ENCODE measurements around the gene TTLL9. TPM values are rescaled to one million over a fixed set of nuclear protein-coding genes. Genes with fewer than 3 reads are reported as not detected.
A peak's percentile ranks its signal among the peaks of the same experiment; 100 is the strongest.

The TTLL9 gene
- total RNA-seq, 2 donors from 2014 or later: 1.2 TPM; not detected in 1

- Histone ChIP-seq H3K36me3 (no peaks in the 10 kb centered on the region), H3K4me3 (no peak overlapping the region), H3K4me1 (replicated peaks) (no peaks in the 10 kb centered on the region), H3K9me3 (no peaks in the 10 kb centered on the region), H3K27me3 (replicated peaks; ENCODE audit: insufficient read depth) (no peaks in the 10 kb centered on the region), H3K27ac (no peak overlapping the region)
- WGBS: 36% methylated on average over 14 of the region's 14 CpGs
- no peak for DNase-seq (ENCODE audit: low spot score)
- intact Hi-C loops (cut with DNase I): no loop called here
- peak; percentile 21 for TF ChIP-seq POLR2AphosphoS5 (IDR thresholded peaks at IDR 0.05)
- no peak for TF ChIP-seq CTCF (IDR thresholded peaks at IDR 0.05)
These were observed 34.2 kb upstream of the TTLL9 start for GRCh38 chr20:31835977-31836852.

- Histone ChIP-seq H3K4me3 (no peak overlapping the region), H3K27ac (no peak overlapping the region), H3K27me3 (replicated peaks; ENCODE audit: insufficient read depth) (no peaks in the 10 kb centered on the region), H3K36me3 (no peaks in the 10 kb centered on the region), H3K9me3 (no peaks in the 10 kb centered on the region), H3K4me1 (replicated peaks) (no peaks in the 10 kb centered on the region)
- intact Hi-C loops (cut with DNase I): no loop called here
- WGBS: 74% methylated on average over 5 of the region's 5 CpGs
- DNase-seq (ENCODE audit: low spot score): no peak
- no peak for TF ChIP-seq CTCF (IDR thresholded peaks at IDR 0.05)
- no peak for TF ChIP-seq POLR2A (IDR thresholded peaks at IDR 0.05)
- no peak for TF ChIP-seq POLR2AphosphoS5 (IDR thresholded peaks at IDR 0.05)
These were observed 33.4 kb upstream of the TTLL9 start for GRCh38 chr20:31836853-31837608.

DNA sequence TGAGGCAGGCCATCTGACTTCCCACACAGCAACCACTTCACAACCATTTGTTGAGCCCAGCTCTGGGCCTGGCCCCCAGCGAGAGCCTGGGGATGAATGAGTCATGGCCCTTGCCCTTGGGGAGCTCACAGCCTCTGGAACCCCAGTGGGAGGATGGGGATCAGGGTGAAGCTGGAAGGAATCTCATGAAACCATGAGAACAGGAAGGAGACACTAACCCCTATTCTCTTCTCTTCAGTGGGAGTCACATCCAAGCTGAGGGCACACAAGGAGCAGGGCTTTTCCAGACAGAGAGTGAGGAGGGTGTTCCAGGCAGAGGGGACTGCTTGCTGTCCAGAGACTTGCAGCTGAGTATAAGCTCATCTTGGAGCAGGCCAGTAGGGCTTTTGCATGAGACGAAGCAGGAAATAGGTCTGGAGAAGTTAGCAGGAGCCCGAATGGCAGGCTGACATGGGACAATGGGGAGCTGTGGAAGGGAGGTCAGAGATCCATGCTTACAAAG lies 32.5 kb upstream of the TTLL9 start:
- intact Hi-C loops (cut with DNase I): no loop called here

GRCh38 chr20:31838646-31839292 lies 31.7 kb upstream of the TTLL9 start:
- intact Hi-C loops (cut with DNase I): no loop called here

More for the DNA sequence above, 32.5 kb upstream of the TTLL9 start:
- no peaks in the 10 kb centered on the region for H3K9me3 ChIP-seq
- no peaks in the 10 kb centered on the region for H3K4me1 ChIP-seq (replicated peaks)
- no peaks in the 10 kb centered on the region for H3K27me3 ChIP-seq (replicated peaks; ENCODE audit: insufficient read depth)
- 65% methylated on average over 3 of the region's 3 CpGs for WGBS
- TF ChIP-seq CTCF (IDR thresholded peaks at IDR 0.05) (no peak), POLR2A (IDR thresholded peaks at IDR 0.05) (no peak), POLR2AphosphoS5 (IDR thresholded peaks at IDR 0.05) (no peak)
- H3K4me3 ChIP-seq: no peak overlapping the region
- H3K27ac ChIP-seq: no peak overlapping the region
- DNase-seq (ENCODE audit: low spot score): no peak
- no peaks in the 10 kb centered on the region for H3K36me3 ChIP-seq

More at GRCh38 chr20:31838646-31839292, 31.7 kb upstream of the TTLL9 start:
- DNase-seq (ENCODE audit: low spot score): no peak
- no peaks in the 10 kb centered on the region for H3K36me3 ChIP-seq
- no peaks in the 10 kb centered on the region for H3K9me3 ChIP-seq
- TF ChIP-seq CTCF (IDR thresholded peaks at IDR 0.05) (no peak), POLR2A (IDR thresholded peaks at IDR 0.05) (no peak), POLR2AphosphoS5 (IDR thresholded peaks at IDR 0.05) (no peak)
- 84% methylated on average over 9 of the region's 9 CpGs for WGBS
- H3K27me3 ChIP-seq (replicated peaks; ENCODE audit: insufficient read depth): no peaks in the 10 kb centered on the region
- H3K27ac ChIP-seq: no peak overlapping the region
- H3K4me3 ChIP-seq: no peak overlapping the region
- no peaks in the 10 kb centered on the region for H3K4me1 ChIP-seq (replicated peaks)

All from prostate gland (tissue), 2 donors.